ENCODE data around the gene TBCCD1.
A peak's percentile ranks its signal among the peaks of the same experiment; 100 is the strongest.

The TBCCD1 gene, protein sequence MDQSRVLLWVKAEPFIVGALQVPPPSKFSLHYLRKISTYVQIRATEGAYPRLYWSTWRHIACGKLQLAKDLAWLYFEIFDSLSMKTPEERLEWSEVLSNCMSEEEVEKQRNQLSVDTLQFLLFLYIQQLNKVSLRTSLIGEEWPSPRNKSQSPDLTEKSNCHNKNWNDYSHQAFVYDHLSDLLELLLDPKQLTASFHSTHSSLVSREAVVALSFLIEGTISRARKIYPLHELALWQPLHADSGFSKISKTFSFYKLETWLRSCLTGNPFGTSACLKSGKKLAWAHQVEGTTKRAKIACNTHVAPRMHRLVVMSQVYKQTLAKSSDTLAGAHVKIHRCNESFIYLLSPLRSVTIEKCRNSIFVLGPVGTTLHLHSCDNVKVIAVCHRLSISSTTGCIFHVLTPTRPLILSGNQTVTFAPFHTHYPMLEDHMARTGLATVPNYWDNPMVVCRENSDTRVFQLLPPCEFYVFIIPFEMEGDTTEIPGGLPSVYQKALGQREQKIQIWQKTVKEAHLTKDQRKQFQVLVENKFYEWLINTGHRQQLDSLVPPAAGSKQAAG

DNA sequence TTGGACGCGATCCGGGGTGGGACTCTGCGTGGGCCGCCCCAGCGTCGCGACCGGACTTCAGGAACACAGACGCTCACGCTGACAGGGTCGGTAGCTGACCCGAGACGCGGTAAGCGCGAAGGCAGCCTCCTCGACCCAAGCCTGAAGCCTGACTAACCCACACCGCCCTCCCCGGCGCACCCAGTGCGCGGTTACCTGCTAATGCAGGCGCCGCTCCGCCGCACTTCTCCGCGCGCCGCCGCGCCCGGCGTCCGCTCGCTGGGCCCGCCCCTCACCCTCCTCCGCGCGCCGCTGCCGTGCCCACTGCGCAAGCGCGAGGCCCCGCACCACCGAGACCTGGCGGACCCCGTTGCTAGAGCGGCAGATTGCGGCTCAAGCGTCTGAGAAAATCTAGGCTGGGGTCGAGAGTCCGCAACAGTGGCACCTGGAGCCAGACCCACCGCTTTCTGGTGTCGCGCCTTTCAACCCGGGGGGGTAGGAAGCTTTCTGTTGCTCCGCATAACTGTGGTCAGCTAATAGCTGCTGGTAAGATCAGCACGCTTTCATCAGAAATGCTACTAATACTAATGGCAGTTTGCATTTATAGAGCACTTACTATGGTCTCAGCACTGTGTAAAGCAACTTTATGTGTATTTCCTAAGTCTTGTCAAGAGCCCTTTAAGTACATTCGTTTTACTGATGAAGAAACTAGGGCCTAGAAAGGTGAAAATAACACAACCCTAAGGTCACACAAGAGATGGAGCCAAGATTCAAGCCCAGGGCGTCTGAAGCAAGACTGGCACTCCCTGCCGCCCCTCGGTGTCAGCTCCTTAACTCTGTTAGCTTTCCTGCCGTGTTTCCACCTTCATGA lies at the start of gene TBCCD1:
Gene TBCCD1, minus strand, starts transcription at position 268 of the 850 bp plus-strand sequence. CDS start 3,010 bp downstream, outside the sequence.
- Mint-ChIP-seq H3K9me3 (no peaks in the 10 kb centered on the region), H3K27ac (peak within 1 kb of the TSS; percentile 97), H3K4me1 (peaks cover 65% of the 10 kb centered on the region), H3K27me3 (no peaks in the 10 kb centered on the region), H3K4me3 (peak within 1 kb of the TSS; percentile 98), H3K36me3 (peaks cover 3% of the 10 kb centered on the region)

DNA sequence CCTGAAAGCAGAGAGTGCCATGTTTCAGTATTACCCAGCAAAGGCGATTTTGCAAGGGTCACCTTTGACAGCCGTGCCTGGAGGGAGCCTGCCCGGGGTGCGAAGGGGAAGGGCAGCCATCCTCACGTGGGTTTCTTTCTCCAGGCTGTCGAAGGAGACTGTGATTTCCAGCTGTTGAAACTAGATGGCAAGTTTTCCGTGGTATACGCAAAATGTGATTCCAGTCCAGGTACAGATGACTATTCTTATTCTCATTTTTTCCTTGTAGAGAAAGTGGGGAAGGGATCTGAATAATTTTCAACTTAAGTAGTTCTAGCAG lies 49.1 kb upstream of the TBCCD1 start:
- no peaks in the 10 kb centered on the region for H3K36me3 Mint-ChIP-seq
- no peak overlapping the region for H3K27ac Mint-ChIP-seq
- peaks cover 28% of the 10 kb centered on the region for H3K4me1 Mint-ChIP-seq
- H3K27me3 Mint-ChIP-seq, result peaks cover 12% of the 10 kb centered on the region
- no peak overlapping the region for H3K4me3 Mint-ChIP-seq
- no peaks in the 10 kb centered on the region for H3K9me3 Mint-ChIP-seq

DNA sequence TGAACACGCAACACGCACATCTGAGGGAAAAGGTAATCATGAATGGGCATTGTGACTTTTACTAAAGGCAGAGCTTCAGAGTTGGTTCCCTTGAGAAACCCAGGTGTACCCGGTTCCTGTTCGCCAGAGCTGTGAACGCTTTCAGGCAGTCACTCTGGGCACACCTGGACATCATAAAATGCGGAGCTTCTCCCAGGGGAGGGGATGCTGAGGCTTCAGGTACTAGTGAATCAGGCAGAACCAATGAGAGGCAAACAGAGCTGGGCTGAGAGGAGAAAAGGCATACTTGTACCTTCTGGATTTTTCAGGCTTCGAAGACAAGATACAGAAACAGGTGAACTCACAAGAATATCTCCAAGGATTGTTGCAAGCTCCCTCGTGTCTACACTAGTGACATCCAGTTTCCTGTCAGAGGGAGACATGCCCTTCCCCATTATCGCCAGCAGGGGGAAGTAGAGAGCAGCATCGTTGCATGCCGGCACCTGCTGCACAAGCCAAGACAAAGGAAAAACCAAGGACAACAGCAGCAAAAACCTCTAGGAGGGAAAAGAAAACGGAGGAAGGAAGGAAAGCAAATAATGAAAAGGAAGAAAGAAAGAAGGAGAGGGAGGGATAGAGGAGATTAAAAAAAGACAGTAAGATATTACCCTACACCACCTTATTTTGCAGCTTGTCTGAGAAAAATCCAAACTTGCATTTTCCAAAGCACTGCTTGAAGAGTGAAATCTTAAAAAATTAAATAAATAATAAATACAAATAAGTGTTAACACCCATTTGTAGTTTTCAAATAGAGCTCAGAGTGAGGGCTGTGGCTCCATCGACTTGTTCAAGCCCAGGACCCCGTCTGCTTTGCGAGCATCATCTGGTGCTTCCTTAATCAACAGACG lies 47.7 kb upstream of the TBCCD1 start:
- Mint-ChIP-seq H3K36me3 (no peaks in the 10 kb centered on the region), H3K4me1 (peaks cover 28% of the 10 kb centered on the region), H3K27me3 (peaks cover 12% of the 10 kb centered on the region), H3K4me3 (peak overlapping the region; percentile 9), H3K9me3 (no peaks in the 10 kb centered on the region), H3K27ac (peak overlapping the region; percentile 31)

DNA sequence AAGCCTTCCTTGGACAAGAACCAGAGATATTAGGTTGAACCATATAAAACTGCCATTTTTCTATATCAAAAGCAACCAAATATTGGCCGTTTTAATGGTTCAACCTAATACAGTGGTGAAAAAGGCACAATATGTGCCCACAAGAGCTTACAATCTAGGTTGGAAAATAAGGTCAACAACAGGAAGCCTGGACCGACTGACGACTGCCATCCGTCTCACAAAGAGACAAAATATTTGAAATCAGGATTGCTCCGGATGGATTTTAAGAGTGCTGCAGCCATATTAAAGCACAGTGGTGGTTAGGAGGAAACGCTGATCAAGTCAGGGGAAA lies 47.1 kb upstream of the TBCCD1 start:
- Mint-ChIP-seq H3K27me3 (peaks cover 12% of the 10 kb centered on the region), H3K36me3 (no peaks in the 10 kb centered on the region), H3K4me1 (peaks cover 28% of the 10 kb centered on the region), H3K9me3 (no peaks in the 10 kb centered on the region), H3K27ac (peak overlapping the region; percentile 11), H3K4me3 (peak overlapping the region; percentile 9)

DNA sequence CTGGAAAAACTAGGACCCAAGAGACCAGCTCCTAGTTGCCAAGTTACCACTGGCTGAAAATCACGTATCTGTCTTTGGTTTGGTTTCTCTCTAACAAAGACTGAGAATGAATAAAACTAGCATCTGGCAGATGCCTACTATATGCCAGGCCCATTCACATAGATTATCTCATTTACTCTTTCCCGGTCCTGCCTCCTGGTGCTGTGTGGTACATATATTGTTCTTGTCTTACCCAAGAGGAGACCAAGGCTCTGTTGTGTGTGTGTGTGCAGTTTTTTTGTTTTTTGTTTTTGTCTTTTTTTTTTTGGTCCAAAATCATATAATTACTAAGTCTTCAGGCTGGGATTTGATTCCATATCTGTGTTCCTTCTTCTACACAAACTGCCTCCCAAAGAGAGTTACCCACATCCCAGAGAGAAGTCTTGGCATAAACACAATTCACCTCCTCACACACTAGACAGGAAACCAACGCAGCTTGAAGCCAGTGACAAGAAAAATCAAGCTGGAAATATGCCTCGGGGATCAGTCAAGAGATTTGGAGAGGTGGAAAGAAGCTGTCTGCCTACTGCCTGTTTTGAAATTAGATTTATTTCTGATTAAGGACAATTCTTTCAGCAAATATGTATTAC lies 46.6 kb upstream of the TBCCD1 start:
- no peak overlapping the region for H3K4me3 Mint-ChIP-seq
- H3K27me3 Mint-ChIP-seq, result peaks cover 12% of the 10 kb centered on the region
- no peaks in the 10 kb centered on the region for H3K9me3 Mint-ChIP-seq
- H3K4me1 Mint-ChIP-seq, result peaks cover 28% of the 10 kb centered on the region
- H3K36me3 Mint-ChIP-seq, result no peaks in the 10 kb centered on the region
- H3K27ac Mint-ChIP-seq, result peak overlapping the region; percentile 11

DNA sequence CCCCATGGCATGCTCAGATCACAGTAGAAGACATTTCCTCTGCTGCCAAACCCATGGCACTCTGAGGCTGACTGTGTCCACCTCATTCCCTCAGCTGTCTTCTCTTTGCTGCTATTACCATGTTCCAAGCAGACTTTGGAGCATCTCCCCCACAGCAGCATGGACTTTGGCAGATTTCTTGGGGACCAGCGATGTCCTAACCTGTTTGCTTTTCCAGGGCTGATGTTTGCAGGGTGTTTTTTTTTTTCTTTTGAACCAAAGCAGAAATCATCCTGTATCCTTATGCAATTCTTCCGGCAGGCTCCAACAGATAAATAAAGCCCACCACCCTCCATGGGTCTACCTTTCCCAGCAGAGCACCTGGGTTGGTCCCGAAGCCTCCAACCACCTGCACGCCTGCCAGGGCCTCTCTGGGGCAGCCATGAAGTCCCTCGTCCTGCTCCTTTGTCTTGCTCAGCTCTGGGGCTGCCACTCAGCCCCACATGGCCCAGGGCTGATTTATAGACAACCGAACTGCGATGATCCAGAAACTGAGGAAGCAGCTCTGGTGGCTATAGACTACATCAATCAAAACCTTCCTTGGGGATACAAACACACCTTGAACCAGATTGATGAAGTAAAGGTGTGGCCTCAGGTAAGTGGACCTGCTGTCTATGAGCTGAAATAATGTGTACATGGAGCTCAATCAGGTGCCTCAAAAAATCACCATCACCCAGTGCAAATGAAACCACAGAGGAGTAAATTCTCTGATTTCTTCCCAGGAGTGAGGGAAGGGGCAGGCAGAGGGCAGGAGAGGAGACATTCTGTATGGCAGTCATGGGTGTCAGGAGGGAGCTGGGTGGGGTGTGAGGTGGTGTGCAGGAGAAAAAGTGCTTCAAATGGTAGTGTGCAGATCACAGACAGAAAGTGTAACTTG lies 45.8 kb upstream of the TBCCD1 start, which contains the start of gene AHSG:
Gene AHSG, plus strand, starts transcription at position 340 of the 916 bp plus-strand sequence. Its CDS starts 82 bp downstream, at position 422.
- H3K9me3 Mint-ChIP-seq, result no peaks in the 10 kb centered on the region
- H3K4me1 Mint-ChIP-seq, result peaks cover 26% of the 10 kb centered on the region
- no peak within 1 kb of the TSS for H3K27ac Mint-ChIP-seq
- H3K36me3 Mint-ChIP-seq, result no peaks in the 10 kb centered on the region
- peaks cover 6% of the 10 kb centered on the region for H3K27me3 Mint-ChIP-seq
- no peak within 1 kb of the TSS for H3K4me3 Mint-ChIP-seq

DNA sequence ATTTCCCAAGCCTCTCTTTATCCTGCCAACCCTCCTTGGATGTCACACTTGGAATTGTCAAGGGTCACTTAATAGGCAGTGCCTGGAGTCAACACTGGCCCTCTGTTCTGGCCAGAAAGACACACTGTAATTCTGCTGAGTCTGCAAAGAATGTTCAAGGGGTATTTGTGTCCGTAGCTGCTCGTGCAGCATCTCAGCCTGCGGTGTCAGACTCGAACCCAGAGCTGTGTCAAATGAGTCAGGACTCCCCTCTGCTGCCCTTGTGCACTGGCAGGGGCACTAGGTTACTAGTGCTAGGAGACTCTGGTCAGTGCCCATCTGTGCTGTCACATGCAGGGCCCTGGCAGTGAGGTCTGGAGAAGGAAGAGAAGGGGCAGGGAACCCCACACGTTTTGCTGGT lies 44.9 kb upstream of the TBCCD1 start:
- no peaks in the 10 kb centered on the region for H3K36me3 Mint-ChIP-seq
- peaks cover 3% of the 10 kb centered on the region for H3K27me3 Mint-ChIP-seq
- H3K9me3 Mint-ChIP-seq, result no peaks in the 10 kb centered on the region
- no peak overlapping the region for H3K27ac Mint-ChIP-seq
- no peak overlapping the region for H3K4me3 Mint-ChIP-seq
- peaks cover 18% of the 10 kb centered on the region for H3K4me1 Mint-ChIP-seq

DNA sequence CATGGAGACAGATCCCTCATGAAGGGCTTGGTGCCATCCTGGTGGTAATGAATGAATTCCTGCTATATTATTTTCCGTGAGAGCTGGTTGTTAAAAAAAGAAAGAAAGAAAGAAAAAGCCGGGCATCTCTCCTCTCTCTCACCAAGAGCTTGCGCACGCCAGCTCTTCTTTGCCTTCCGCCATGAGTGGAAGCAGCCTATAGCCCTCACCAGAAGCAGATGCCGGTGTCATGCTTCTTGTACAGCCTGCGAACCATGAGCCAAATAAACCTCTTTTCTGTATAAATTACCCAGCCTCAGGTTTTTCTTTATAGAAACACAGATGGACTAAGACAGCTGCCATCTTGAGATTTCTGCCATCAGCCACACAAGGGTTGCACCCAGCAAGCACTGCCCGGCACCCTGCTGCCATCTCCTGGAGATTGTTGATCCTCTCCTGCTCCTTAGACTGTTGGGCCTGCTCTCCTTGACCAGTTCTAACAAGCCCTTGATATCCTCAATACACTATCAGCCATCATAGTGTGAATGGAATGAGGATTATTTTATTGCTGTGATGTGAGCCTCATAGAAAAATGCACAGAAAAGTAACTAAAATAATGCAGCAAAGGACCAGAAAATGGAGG lies 42.2 kb upstream of the TBCCD1 start:
- no peak overlapping the region for H3K27ac Mint-ChIP-seq
- H3K36me3 Mint-ChIP-seq, result no peaks in the 10 kb centered on the region
- H3K4me1 Mint-ChIP-seq, result peaks cover 2% of the 10 kb centered on the region
- H3K27me3 Mint-ChIP-seq, result peaks cover under 1% of the 10 kb centered on the region
- H3K4me3 Mint-ChIP-seq, result no peak overlapping the region
- no peaks in the 10 kb centered on the region for H3K9me3 Mint-ChIP-seq

DNA sequence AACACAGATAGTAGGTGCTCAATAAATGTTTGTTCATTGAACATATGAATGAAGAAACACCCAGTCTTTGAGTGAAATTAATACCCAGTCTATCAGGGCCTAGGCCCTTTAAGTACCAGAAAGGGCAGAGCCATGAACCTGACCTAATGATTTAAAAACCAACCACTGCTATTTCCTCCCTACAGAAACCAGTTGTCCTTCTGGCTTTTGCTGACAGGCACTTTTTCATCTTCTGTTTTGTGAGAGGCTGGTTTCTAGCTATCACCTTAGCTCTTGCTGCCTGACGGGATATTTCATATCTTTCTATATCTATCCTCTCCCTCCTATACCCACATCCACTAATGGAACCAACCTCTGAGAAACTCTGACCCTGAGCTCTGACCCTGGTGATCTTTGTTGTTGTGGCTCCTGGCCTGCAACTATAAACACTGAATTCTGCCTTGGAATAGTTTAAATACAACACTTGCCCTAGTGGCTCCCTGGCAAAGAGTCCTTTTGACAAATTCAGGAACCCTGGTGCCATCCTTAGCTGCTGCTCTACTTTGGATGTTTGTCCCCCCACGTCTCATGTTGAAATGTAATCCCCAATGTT lies 41.6 kb upstream of the TBCCD1 start:
- no peaks in the 10 kb centered on the region for H3K9me3 Mint-ChIP-seq
- H3K4me1 Mint-ChIP-seq, result no peaks in the 10 kb centered on the region
- H3K27me3 Mint-ChIP-seq, result no peaks in the 10 kb centered on the region
- H3K27ac Mint-ChIP-seq, result no peak overlapping the region
- H3K4me3 Mint-ChIP-seq, result no peak overlapping the region
- H3K36me3 Mint-ChIP-seq, result no peaks in the 10 kb centered on the region

DNA sequence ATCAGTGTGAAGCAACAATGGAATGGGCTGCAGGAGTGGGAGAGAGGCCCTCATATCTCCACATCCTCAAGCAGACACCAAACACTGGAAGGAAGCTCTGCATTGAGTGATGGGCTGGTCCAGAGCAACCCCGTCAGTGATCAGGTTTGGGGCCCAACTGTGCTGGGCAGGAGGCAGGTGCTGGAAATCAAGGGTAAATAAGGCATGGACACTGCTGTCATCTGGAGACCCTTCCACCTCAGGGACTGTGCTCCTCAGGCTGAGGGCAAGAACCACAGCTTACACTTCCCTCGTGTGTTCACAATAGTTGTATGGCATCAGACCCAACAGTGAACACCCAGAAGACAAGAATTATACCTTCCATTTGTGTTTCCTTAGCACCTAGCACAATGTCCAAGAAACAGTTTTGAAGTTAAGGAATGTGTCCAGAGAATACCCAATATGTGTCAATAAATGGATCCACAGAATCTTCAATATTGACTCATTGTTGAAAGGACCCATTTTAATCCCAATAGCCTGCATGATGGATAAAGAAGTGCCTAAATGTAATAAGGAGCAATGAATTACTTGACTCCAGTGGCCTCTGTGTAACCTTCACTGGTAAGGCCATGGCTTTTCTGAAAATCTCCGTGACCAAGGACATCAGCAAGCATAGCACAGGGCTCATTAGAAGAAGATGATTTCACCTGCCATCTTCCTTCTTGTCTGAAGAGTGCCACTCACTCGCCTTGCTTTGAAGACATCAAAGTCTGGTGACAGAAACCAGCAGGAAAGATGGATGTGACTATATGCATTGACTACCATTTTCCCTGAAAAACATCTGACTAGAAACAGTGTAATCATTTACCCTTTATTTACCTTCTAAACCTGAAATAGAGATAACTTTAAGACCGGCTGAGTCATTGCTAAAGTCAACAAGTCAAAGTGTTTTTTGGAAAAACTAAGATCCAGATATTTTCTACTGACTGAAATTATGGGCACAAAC lies 38.7 kb upstream of the TBCCD1 start:
- Mint-ChIP-seq H3K36me3 (no peaks in the 10 kb centered on the region), H3K9me3 (no peaks in the 10 kb centered on the region), H3K27me3 (no peaks in the 10 kb centered on the region), H3K4me3 (no peak overlapping the region), H3K4me1 (no peaks in the 10 kb centered on the region), H3K27ac (no peak overlapping the region)

DNA sequence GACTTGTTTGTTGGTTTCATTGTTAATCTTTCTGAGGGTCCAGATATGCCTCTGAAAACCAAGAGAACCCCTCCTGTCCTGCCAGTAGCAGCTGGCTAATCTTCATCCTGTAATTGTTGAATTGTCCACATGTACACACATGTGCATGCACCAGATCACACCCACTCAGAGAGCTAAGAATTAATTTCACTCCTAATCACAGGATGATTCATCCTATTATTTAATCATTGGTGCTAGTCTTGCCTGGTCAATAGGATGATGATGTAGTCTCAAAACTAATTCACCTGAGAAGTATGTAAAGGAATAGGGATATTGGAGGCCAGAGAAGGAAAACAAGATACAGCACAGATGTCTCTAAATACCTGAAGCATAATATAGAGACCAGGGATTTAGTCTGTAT lies 37.9 kb upstream of the TBCCD1 start:
- no peak overlapping the region for H3K4me3 Mint-ChIP-seq
- no peaks in the 10 kb centered on the region for H3K27me3 Mint-ChIP-seq
- no peaks in the 10 kb centered on the region for H3K4me1 Mint-ChIP-seq
- no peaks in the 10 kb centered on the region for H3K36me3 Mint-ChIP-seq
- no peaks in the 10 kb centered on the region for H3K9me3 Mint-ChIP-seq
- no peak overlapping the region for H3K27ac Mint-ChIP-seq

DNA sequence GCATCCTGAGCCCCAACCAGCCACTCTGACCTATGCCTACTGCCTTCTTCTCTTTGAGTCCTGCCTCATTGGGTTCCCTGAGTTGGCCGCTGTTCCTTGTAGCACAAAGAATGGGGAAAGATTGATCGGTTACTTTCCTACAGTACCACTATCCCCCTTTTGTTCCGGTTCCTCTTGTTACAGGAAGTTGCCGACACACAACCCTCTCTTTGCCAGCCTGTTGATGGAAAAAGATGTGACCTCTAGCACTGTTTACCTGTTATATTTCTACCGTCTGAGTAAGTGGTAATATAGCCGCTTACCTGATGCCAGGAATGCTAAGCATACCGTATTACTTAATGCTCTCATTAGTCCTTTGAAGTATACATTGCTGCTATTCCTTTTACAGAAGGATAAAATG lies 36.0 kb upstream of the TBCCD1 start:
- no peaks in the 10 kb centered on the region for H3K27me3 Mint-ChIP-seq
- H3K4me3 Mint-ChIP-seq, result no peak overlapping the region
- no peak overlapping the region for H3K27ac Mint-ChIP-seq
- no peaks in the 10 kb centered on the region for H3K36me3 Mint-ChIP-seq
- no peaks in the 10 kb centered on the region for H3K9me3 Mint-ChIP-seq
- H3K4me1 Mint-ChIP-seq, result no peaks in the 10 kb centered on the region

Measured in activated naive CD4-positive, alpha-beta T cell treated with anti-CD3 and anti-CD28 coated beads, Interleukin-2, amount 50 U/mL, for 24 hours (primary cell).